H9 (cell line): ENCODE data around the gene DPF3. TPM values are rescaled to one million over a fixed set of nuclear protein-coding genes. Genes with fewer than 3 reads are reported as not detected.

ENCODE experiments used
- DNase-seq: peaks from one replicate; pipeline ENCODE4 v3.0.0-alpha.2; 2017
- H2AFZ ChIP-seq: one replicate; pipeline ENCODE4 v1.6.1; 2013; ENCODE audit warnings: mild to moderate bottlenecking, low read length, control low read depth, moderate library complexity
- H2AK5ac ChIP-seq: 2 replicates; pipeline ENCODE4 v1.6.1; 2013; ENCODE audit warnings: low read length, control low read depth, mixed read lengths; ENCODE audit not compliant: insufficient read length
- H2BK120ac ChIP-seq: one replicate; pipeline ENCODE4 v1.6.1; 2013; ENCODE audit warnings: low read depth, mild to moderate bottlenecking, low read length, control low read depth, inconsistent platforms; ENCODE audit not compliant: poor library complexity, severe bottlenecking
- H2BK12ac ChIP-seq: 2 replicates; pipeline ENCODE4 v1.6.1; 2013; ENCODE audit warnings: low read length, control low read depth, mixed read lengths, low read depth; ENCODE audit not compliant: insufficient read length
- H2BK15ac ChIP-seq: 2 replicates; pipeline ENCODE4 v1.6.1; 2013; ENCODE audit warnings: low read depth, low read length, control low read depth
- H2BK20ac ChIP-seq: one replicate; pipeline ENCODE4 v1.6.1; 2013; ENCODE audit warnings: low read depth, mild to moderate bottlenecking, low read length, control low read depth, inconsistent platforms; ENCODE audit not compliant: poor library complexity, severe bottlenecking
- H2BK5ac ChIP-seq: 2 replicates; pipeline ENCODE4 v1.6.1; 2013; ENCODE audit warnings: low read length, control low read depth, mixed read lengths; ENCODE audit not compliant: insufficient read length
- H3K14ac ChIP-seq: 2 replicates; pipeline ENCODE4 v1.6.1; 2013; ENCODE audit warnings: low read length, control low read depth; ENCODE audit not compliant: insufficient read depth
- H3K18ac ChIP-seq: 2 replicates; pipeline ENCODE4 v1.6.1; 2013; ENCODE audit warnings: low read depth, mild to moderate bottlenecking, mixed read lengths, low read length, control low read depth; ENCODE audit not compliant: insufficient read length
- H3K23ac ChIP-seq: 2 replicates; pipeline ENCODE4 v1.6.1; 2013; ENCODE audit warnings: low read length, control low read depth, mixed read lengths, low read depth; ENCODE audit not compliant: insufficient read length
- H3K23me2 ChIP-seq: 2 replicates; pipeline ENCODE4 v1.6.1; 2013; ENCODE audit warnings: low read depth, mild to moderate bottlenecking, mixed read lengths, low read length, control low read depth; ENCODE audit not compliant: insufficient read length, poor library complexity, severe bottlenecking
- H3K27ac ChIP-seq: 2 replicates; pipeline ENCODE4 v1.5.1; 2013; ENCODE audit warnings: low read length, control low read depth, mixed read lengths, low read depth; ENCODE audit not compliant: insufficient read length
- H3K27me3 ChIP-seq: 2 replicates; pipeline ENCODE4 v1.6.1; 2013; ENCODE audit warnings: low read length, control low read depth, inconsistent platforms; ENCODE audit not compliant: insufficient read depth
- H3K4ac ChIP-seq: 2 replicates; pipeline ENCODE4 v1.6.1; 2013; ENCODE audit warnings: low read depth, mild to moderate bottlenecking, control low read depth, inconsistent platforms, low read length, moderate library complexity
- H3K4me1 ChIP-seq: 2 replicates; pipeline ENCODE4 v1.6.1; 2013; ENCODE audit warnings: low read length, control low read depth, inconsistent platforms; ENCODE audit not compliant: insufficient read depth
- H3K4me2 ChIP-seq: 2 replicates; pipeline ENCODE4 v1.6.1; 2013; ENCODE audit warnings: low read length, control low read depth, mixed read lengths; ENCODE audit not compliant: insufficient read length, insufficient read depth
- H3K56ac ChIP-seq: 2 replicates; pipeline ENCODE4 v1.6.1; 2013; ENCODE audit warnings: low read depth, mild to moderate bottlenecking, mixed read lengths, low read length, control low read depth; ENCODE audit not compliant: insufficient read length
- H3K79me1 ChIP-seq: 2 replicates; pipeline ENCODE4 v1.6.1; 2013; ENCODE audit warnings: low read depth, mild to moderate bottlenecking, moderate library complexity, low read length, control low read depth, inconsistent platforms; ENCODE audit not compliant: insufficient read depth, poor library complexity, severe bottlenecking
- H3K79me2 ChIP-seq: 2 replicates; pipeline ENCODE4 v1.6.1; 2013; ENCODE audit warnings: low read length, control low read depth, inconsistent platforms; ENCODE audit not compliant: insufficient read depth
- H3K9ac ChIP-seq: 2 replicates; pipeline ENCODE4 v1.6.1; 2013; ENCODE audit warnings: low read length, control low read depth, mixed read lengths; ENCODE audit not compliant: insufficient read length; ENCODE audit errors: extremely low read depth
- H3K9me3 ChIP-seq: one replicate; pipeline ENCODE4 v1.6.1; 2013; ENCODE audit warnings: low read depth, low read length, inconsistent platforms; ENCODE audit not compliant: control insufficient read depth
- H3T11ph ChIP-seq: one replicate; pipeline ENCODE4 v1.6.1; 2013; ENCODE audit warnings: mild to moderate bottlenecking, low read length, control low read depth, inconsistent platforms
- H4K20me1 ChIP-seq: one replicate; pipeline ENCODE4 v1.6.1; 2013; ENCODE audit not compliant: control insufficient read depth, insufficient read length, insufficient read depth
- H4K5ac ChIP-seq: 2 replicates; pipeline ENCODE4 v1.6.1; 2013; ENCODE audit warnings: low read depth, mild to moderate bottlenecking, mixed read lengths, low read length, control low read depth; ENCODE audit not compliant: insufficient read length
- H4K8ac ChIP-seq: replicated peaks from 2 replicates; pipeline ENCODE4 v1.6.1; 2013; ENCODE audit warnings: low read length, control low read depth, mixed read lengths, low read depth; ENCODE audit not compliant: insufficient read length
- H4K91ac ChIP-seq: 2 replicates; pipeline ENCODE4 v1.6.1; 2013; ENCODE audit warnings: low read depth, mild to moderate bottlenecking, moderate library complexity, mixed read lengths, low read length, control low read depth; ENCODE audit not compliant: insufficient read length
- H3K27ac Mint-ChIP-seq, 3 experiments: 2 replicates in 2 of 3; 3 replicates in 1 of 3; pipeline ENCODE4 v1.8.0; 2020 to 2021; ENCODE audit warnings: mixed read lengths in 3 of 3, mild to moderate bottlenecking in 1 of 3, moderate library complexity in 1 of 3
- H3K27me3 Mint-ChIP-seq: 2 replicates; pipeline ENCODE4 v1.8.0; 2021; ENCODE audit warnings: low read depth, mild to moderate bottlenecking, moderate library complexity, mixed read lengths
- H3K36me3 Mint-ChIP-seq, 3 experiments: 2 replicates in 2 of 3; 3 replicates in 1 of 3; pipeline ENCODE4 v1.8.0; 2020 to 2021; ENCODE audit warnings: low read depth in 3 of 3, mixed read lengths in 3 of 3; ENCODE audit not compliant: insufficient read depth in 1 of 3
- H3K4me1 Mint-ChIP-seq, 2 experiments: 2 replicates each; pipeline ENCODE4 v1.8.0; 2020; ENCODE audit warnings: mixed read lengths in 2 of 2
- H3K4me3 Mint-ChIP-seq, 2 experiments: 2 replicates in 1 of 2; 3 replicates in 1 of 2; pipeline ENCODE4 v1.8.0; 2020 to 2021; ENCODE audit warnings: mild to moderate bottlenecking in 2 of 2, mixed read lengths in 2 of 2, moderate library complexity in 1 of 2
- H3K9me3 Mint-ChIP-seq, 2 experiments: 2 replicates in 1 of 2; 3 replicates in 1 of 2; pipeline ENCODE4 v1.8.0; 2020; ENCODE audit warnings: mild to moderate bottlenecking in 2 of 2, mixed read lengths in 2 of 2, moderate library complexity in 1 of 2
- CTCF ChIP-seq: fragments of 200-600 bp; sonication (generic); conservative IDR thresholded peaks from 3 replicates; pipeline ENCODE4 v1.8.0; 2021; ENCODE audit warnings: antibody characterized with exemption, mild to moderate bottlenecking
- WGBS: extraction: QIAGEN DNeasy Blood & Tissue Kit; methylation state at CpG from one replicate; pipeline ENCODE4 v1.1.7; 2013; ENCODE audit warnings: missing lambda C conversion rate, low lambda C conversion rate, mixed read lengths; ENCODE audit not compliant: insufficient read length; ENCODE audit errors: extremely low coverage; 5-methylcytosine and 5-hydroxymethylcytosine counted together
- total RNA-seq: library from RNA; stranded (reverse); gene quantifications from 2 replicates; pipeline ENCODE4 v1.2.1, GENCODE V29; 2021

DPF3 gene
- total RNA-seq, 1 experiment from 2014 or later: not detected

DNA sequence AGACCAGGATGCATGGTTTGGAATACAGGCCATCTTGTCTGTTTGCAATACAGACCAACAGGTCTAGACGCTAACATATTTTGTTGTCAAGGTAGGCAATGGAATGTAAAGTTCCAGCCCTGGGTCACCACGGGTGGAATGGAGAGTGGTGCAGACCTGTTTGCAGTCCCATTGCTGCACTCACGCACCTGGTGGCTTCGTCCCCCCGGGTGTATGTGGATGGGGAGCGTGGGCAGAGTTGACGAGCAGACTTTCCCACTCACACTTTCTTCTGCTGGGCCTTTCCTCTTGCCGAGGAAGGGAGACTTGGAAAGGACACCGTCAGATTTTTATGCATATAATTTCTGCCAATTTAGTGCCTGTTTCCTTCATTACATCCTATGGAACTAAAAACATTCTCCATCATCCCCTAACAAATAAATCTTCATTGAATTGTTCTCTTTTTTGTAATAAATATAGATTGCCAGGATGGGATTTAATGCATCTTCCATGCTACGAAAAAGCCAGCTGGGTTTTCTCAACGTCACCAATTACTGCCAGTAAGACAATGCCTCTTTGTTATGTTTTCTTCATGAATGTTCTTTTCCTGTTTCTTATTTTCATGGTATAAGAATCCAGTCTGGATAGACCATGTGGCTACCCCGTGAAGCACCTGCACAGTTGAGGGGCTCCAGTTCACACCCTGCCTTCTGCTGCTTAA is 47.5 kb upstream of the DPF3 start:
- no peak overlapping the region for H3K14ac ChIP-seq
- no peaks in the 10 kb centered on the region for H4K20me1 ChIP-seq
- Mint-ChIP-seq H3K9me3 (no peaks in the 10 kb centered on the region), H3K36me3 (peaks cover 5 to 60% (median 31%) of the 10 kb centered on the region in 3 experiments; a peak in 6 of 7 replicates), H3K4me3 (no peak overlapping the region), H3K4me1 (peaks cover 0 to 3% of the 10 kb centered on the region in 2 experiments; a peak in 1 of 4 replicates), H3K27ac (no peak overlapping the region), H3K27me3 (no peaks in the 10 kb centered on the region)
- no CpG with 5 or more reads among the region's 12 CpGs for WGBS
- no peaks in the 10 kb centered on the region for H3K79me2 ChIP-seq
- H2BK5ac ChIP-seq: no peak overlapping the region
- H4K8ac ChIP-seq: no peak overlapping the region
- no peak overlapping the region for H4K91ac ChIP-seq
- H3K4ac ChIP-seq: no peak overlapping the region
- no peak overlapping the region for H3K27ac ChIP-seq
- no peak overlapping the region for H3K23ac ChIP-seq
- H3K23me2 ChIP-seq: no peaks in the 10 kb centered on the region
- TF ChIP-seq CTCF: no peak
- DNase-seq: no peak
- H3K18ac ChIP-seq: no peak overlapping the region
- no peak overlapping the region for H3K9ac ChIP-seq
- H2AFZ ChIP-seq: no peak overlapping the region
- H3K27me3 ChIP-seq: no peaks in the 10 kb centered on the region
- H2BK120ac ChIP-seq: no peak overlapping the region
- H2BK20ac ChIP-seq: no peak overlapping the region
- H3K9me3 ChIP-seq: no peaks in the 10 kb centered on the region
- no peaks in the 10 kb centered on the region for H3K79me1 ChIP-seq
- H2AK5ac ChIP-seq: no peak overlapping the region
- no peak overlapping the region for H3K56ac ChIP-seq
- no peaks in the 10 kb centered on the region for H3K4me1 ChIP-seq
- H3T11ph ChIP-seq: no peak overlapping the region
- no peak overlapping the region for H4K5ac ChIP-seq
- H3K4me2 ChIP-seq: no peak overlapping the region
- H2BK12ac ChIP-seq: no peak overlapping the region
- H2BK15ac ChIP-seq: no peak overlapping the region
